ENCODE measurements around the gene S1PR1. TPM values are rescaled to one million over a fixed set of nuclear protein-coding genes. Genes with fewer than 3 reads are reported as not detected.

The S1PR1 gene
- total RNA-seq, 1 experiment from 2014 or later = 1.1 TPM

DNA sequence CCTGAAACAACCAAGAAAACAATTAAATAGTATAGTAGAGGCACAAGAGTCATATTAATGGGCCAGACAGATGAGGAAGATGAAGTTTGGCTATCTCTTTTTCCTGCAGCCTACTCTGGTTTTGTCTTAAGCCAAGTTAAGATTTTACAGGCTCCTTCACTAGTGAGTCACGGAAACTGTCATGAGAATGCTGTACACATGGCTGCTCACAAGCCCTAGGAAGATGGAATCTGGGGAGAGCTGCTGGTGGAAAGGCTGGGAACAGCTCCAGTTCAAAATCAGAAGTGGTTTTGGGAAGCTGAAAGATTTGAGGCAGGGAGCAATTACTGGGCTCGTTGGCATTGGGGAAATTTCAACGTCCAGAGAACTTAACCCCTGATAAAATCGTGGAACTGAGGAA lies 46.4 kb upstream of the S1PR1 start:
- Histone ChIP-seq H3K36me3 (ENCODE audit: insufficient read depth, low read length, poor library complexity, severe bottlenecking) (no peaks in the 10 kb centered on the region), H3K9me3 (ENCODE audit: low read depth, low read length, poor library complexity, severe bottlenecking) (no peaks in the 10 kb centered on the region), H3K27ac (ENCODE audit: low read depth, low read length, poor library complexity, severe bottlenecking) (no peak overlapping the region), H3K4me1 (ENCODE audit: insufficient read depth, low read length, poor library complexity, severe bottlenecking) (no peaks in the 10 kb centered on the region), H3K4me3 (ENCODE audit: low read depth, low read length, poor library complexity, severe bottlenecking) (no peak overlapping the region), H3K27me3 (replicated peaks; ENCODE audit: insufficient read depth, low read depth, low read length, poor library complexity) (no peaks in the 10 kb centered on the region)
- intact Hi-C loops (cut with micrococcal nuclease; ENCODE audit: unreplicated experiment) = no loop called here
- BruUV-seq (replicated peaks) = no TSS peak
- DNase-seq (ENCODE audit: low spot score) = no peak
- TF ChIP-seq EZH2 (IDR thresholded peaks at IDR 0.05; ENCODE audit: borderline replicate concordance, low read depth, low read length, poor library complexity, severe bottlenecking) = no peak
- TF ChIP-seq, protein P1, sequence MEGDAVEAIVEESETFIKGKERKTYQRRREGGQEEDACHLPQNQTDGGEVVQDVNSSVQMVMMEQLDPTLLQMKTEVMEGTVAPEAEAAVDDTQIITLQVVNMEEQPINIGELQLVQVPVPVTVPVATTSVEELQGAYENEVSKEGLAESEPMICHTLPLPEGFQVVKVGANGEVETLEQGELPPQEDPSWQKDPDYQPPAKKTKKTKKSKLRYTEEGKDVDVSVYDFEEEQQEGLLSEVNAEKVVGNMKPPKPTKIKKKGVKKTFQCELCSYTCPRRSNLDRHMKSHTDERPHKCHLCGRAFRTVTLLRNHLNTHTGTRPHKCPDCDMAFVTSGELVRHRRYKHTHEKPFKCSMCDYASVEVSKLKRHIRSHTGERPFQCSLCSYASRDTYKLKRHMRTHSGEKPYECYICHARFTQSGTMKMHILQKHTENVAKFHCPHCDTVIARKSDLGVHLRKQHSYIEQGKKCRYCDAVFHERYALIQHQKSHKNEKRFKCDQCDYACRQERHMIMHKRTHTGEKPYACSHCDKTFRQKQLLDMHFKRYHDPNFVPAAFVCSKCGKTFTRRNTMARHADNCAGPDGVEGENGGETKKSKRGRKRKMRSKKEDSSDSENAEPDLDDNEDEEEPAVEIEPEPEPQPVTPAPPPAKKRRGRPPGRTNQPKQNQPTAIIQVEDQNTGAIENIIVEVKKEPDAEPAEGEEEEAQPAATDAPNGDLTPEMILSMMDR (conservative IDR thresholded peaks at IDR 0.05; ENCODE audit: low read depth, low read length) = no peak
- ChIA-PET CTCF (no interaction called here), POLR2A (ENCODE audit: low non-redundant PET) (no interaction called here)

DNA sequence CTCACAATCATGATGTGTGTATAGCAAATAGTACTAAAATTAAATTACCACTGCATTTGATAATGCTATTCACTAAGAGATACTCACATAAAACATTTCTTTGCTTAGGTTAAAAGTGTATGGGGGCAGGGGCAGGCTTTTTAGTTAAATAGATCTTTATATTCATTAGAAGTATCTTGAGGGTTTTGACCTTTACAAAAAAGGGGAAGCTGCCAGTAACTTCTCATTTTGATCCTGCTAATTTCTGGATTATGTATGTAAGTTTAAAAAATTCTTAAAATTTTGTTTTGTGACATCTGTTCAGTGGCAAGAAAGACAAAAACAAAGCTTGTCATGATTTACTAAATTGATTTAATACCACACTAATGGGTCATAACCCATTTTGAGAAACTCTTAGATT lies 45.8 kb upstream of the S1PR1 start:
- BruUV-seq (replicated peaks) = no TSS peak
- H3K27ac ChIP-seq (ENCODE audit: low read depth, low read length, poor library complexity, severe bottlenecking) = no peak overlapping the region
- intact Hi-C loops (cut with micrococcal nuclease; ENCODE audit: unreplicated experiment) = no loop called here
- TF ChIP-seq, protein P1 (conservative IDR thresholded peaks at IDR 0.05; ENCODE audit: low read depth, low read length) = no peak
- TF ChIP-seq EZH2 (IDR thresholded peaks at IDR 0.05; ENCODE audit: borderline replicate concordance, low read depth, low read length, poor library complexity, severe bottlenecking) = no peak
- POLR2A ChIA-PET (ENCODE audit: low non-redundant PET) = no interaction called here
- CTCF ChIA-PET = no interaction called here
- no peaks in the 10 kb centered on the region for H3K4me1 ChIP-seq (ENCODE audit: insufficient read depth, low read length, poor library complexity, severe bottlenecking)
- DNase-seq (ENCODE audit: low spot score) = no peak
- no peaks in the 10 kb centered on the region for H3K9me3 ChIP-seq (ENCODE audit: low read depth, low read length, poor library complexity, severe bottlenecking)
- no peaks in the 10 kb centered on the region for H3K27me3 ChIP-seq (replicated peaks; ENCODE audit: insufficient read depth, low read depth, low read length, poor library complexity)
- H3K4me3 ChIP-seq (ENCODE audit: low read depth, low read length, poor library complexity, severe bottlenecking) = no peak overlapping the region
- H3K36me3 ChIP-seq (ENCODE audit: insufficient read depth, low read length, poor library complexity, severe bottlenecking) = no peaks in the 10 kb centered on the region

DNA sequence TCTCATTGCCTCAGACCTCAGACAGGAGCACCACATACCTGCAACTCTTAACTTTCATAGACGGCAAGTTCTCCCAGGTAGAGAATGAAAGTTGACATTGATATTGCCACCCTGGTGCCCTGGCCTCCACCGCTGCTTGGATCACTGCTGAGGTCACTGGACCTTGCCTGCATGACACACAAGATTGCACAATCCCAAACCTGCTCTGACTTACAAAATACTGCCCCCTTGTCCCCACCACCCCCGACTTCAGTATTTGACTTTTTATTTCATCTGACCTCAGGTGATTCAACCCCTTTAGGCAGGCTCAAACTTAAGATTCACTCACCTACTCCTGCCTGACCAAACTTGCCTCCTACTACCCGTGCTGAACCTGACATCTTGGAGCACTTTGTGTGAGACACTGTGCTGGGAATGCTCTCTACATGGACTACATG lies 43.1 kb upstream of the S1PR1 start:
- intact Hi-C loops (cut with micrococcal nuclease; ENCODE audit: unreplicated experiment) = no loop called here
- Histone ChIP-seq H3K4me3 (ENCODE audit: low read depth, low read length, poor library complexity, severe bottlenecking) (no peak overlapping the region), H3K27me3 (replicated peaks; ENCODE audit: insufficient read depth, low read depth, low read length, poor library complexity) (no peaks in the 10 kb centered on the region), H3K27ac (ENCODE audit: low read depth, low read length, poor library complexity, severe bottlenecking) (no peak overlapping the region), H3K9me3 (ENCODE audit: low read depth, low read length, poor library complexity, severe bottlenecking) (no peaks in the 10 kb centered on the region), H3K4me1 (ENCODE audit: insufficient read depth, low read length, poor library complexity, severe bottlenecking) (no peaks in the 10 kb centered on the region), H3K36me3 (ENCODE audit: insufficient read depth, low read length, poor library complexity, severe bottlenecking) (no peaks in the 10 kb centered on the region)
- no TSS peak for BruUV-seq (replicated peaks)
- DNase-seq (ENCODE audit: low spot score) = no peak
- ChIA-PET CTCF (no interaction called here), POLR2A (ENCODE audit: low non-redundant PET) (no interaction called here)
- TF ChIP-seq EZH2 (IDR thresholded peaks at IDR 0.05; ENCODE audit: borderline replicate concordance, low read depth, low read length, poor library complexity, severe bottlenecking) = no peak
- TF ChIP-seq, protein P1 (conservative IDR thresholded peaks at IDR 0.05; ENCODE audit: low read depth, low read length) = no peak

All from A673 (cell line).